ENCODE data around the gene ATP5PB. TPM values are rescaled to one million over a fixed set of nuclear protein-coding genes. Genes with fewer than 3 reads are reported as not detected.

ATP5PB gene
- polyA plus RNA-seq, 1 donor (not counting 4 experiments of a cell fraction or from before 2014, with no cell fraction given): 539 TPM

- H3K79me2 ChIP-seq (ENCODE audit: control insufficient read depth, insufficient read depth, low read length): peaks cover 68% of the 10 kb centered on the region
- FAIRE-seq (no peak), DNase-seq (ENCODE audit: low read depth, low spot score) (no peak)
- H3K36me3 ChIP-seq (ENCODE audit: control insufficient read depth in 2 of 2, extremely low read depth in 1 of 2, insufficient read depth in 2 of 2, low read length in 2 of 2): peaks cover 16 to 34% of the 10 kb centered on the region in 2 experiments
- H3K4me2 ChIP-seq (ENCODE audit: control insufficient read depth, extremely low read depth, insufficient read depth, low read depth, low read length): peak overlapping the region; percentile 89
- H3K4me1 ChIP-seq (ENCODE audit: control insufficient read depth, extremely low read depth, insufficient read depth, low read length): peaks cover 29% of the 10 kb centered on the region
- no peaks in the 10 kb centered on the region for H3K9me1 ChIP-seq (ENCODE audit: control insufficient read depth, extremely low read depth, insufficient read depth, low read length)
- H3K4me3 ChIP-seq (ENCODE audit: control insufficient read depth in 2 of 3, extremely low read depth in 1 of 3, insufficient read depth in 2 of 3, low read depth in 1 of 3, low read length in 3 of 3): peak overlapping the region; percentile 93 to 98 (median 93)
- no peaks in the 10 kb centered on the region for H3K27me3 ChIP-seq (ENCODE audit: control insufficient read depth, extremely low read depth, insufficient read depth, low read length)
- H3K9ac ChIP-seq (ENCODE audit: control insufficient read depth, extremely low read depth, insufficient read depth, low read length): peak overlapping the region; percentile 40
- no peak overlapping the region for H2AFZ ChIP-seq (ENCODE audit: control insufficient read depth, low read length)
- TF ChIP-seq EZH2 (IDR thresholded peaks at IDR 0.05; ENCODE audit: low read length): no peak
- no peak for TF ChIP-seq CTCF (optimal IDR thresholded peaks at IDR 0.05 in 1 of 3, IDR thresholded peaks at IDR 0.05 in 1 of 3, conservative IDR thresholded peaks at IDR 0.05 in 1 of 3; ENCODE audit: extremely low read depth in 1 of 3, insufficient read depth in 2 of 3, low read length in 3 of 3)
- dilution Hi-C loops (cut with MboI; ENCODE audit: extremely low pct_ligation_motif_present, low sequenced_read_pairs): no loop called here
- peak overlapping the region; percentile 4 for H3K27ac ChIP-seq (ENCODE audit: control insufficient read depth, insufficient read depth, low read length)
- peaks cover 6% of the 10 kb centered on the region for H4K20me1 ChIP-seq (ENCODE audit: control insufficient read depth, extremely low read depth, insufficient read depth, low read length)
- H3K9me3 ChIP-seq (ENCODE audit: control insufficient read depth, low read depth, low read length): no peaks in the 10 kb centered on the region
These were observed 2.0 kb upstream of the ATP5PB start for GRCh38 chr1:111446967-111447892.

DNA sequence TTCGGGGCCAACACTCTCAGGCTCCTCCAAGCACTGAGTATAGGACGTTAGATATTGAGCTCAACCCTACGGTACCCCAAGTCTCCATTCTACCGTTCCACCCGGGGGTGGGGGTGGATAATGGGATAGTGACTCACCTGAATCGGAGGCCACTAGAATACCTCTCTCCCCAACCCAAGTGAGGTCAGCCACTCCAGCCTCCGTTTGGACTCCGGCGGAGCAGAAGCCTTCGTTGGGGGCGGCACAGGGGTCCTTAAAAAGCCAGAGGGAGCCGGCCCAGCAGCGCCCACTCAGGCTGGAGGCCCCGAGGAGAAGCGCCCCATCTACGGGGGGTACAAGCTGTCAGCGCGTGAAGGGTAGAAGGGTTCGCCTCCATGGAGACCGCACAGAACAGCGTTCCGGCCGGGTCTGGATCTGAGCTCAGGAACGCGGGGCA, 764 bp upstream of the ATP5PB start:
- Histone ChIP-seq H3K79me2 (ENCODE audit: control insufficient read depth, insufficient read depth, low read length) (peaks cover 79% of the 10 kb centered on the region), H3K27ac (ENCODE audit: control insufficient read depth, insufficient read depth, low read length) (peak overlapping the region; percentile 76), H3K4me1 (ENCODE audit: control insufficient read depth, extremely low read depth, insufficient read depth, low read length) (peaks cover 29% of the 10 kb centered on the region), H3K36me3 (ENCODE audit: control insufficient read depth in 2 of 2, extremely low read depth in 1 of 2, insufficient read depth in 2 of 2, low read length in 2 of 2) (peaks cover 12 to 22% of the 10 kb centered on the region in 2 experiments), H3K4me2 (ENCODE audit: control insufficient read depth, extremely low read depth, insufficient read depth, low read depth, low read length) (peak overlapping the region; percentile 89), H3K27me3 (ENCODE audit: control insufficient read depth, extremely low read depth, insufficient read depth, low read length) (no peaks in the 10 kb centered on the region), H3K9me1 (ENCODE audit: control insufficient read depth, extremely low read depth, insufficient read depth, low read length) (no peaks in the 10 kb centered on the region), H2AFZ (ENCODE audit: control insufficient read depth, low read length) (peak overlapping the region; percentile 30), H3K9me3 (ENCODE audit: control insufficient read depth, low read depth, low read length) (no peaks in the 10 kb centered on the region), H3K9ac (ENCODE audit: control insufficient read depth, extremely low read depth, insufficient read depth, low read length) (peak overlapping the region; percentile 92), H4K20me1 (ENCODE audit: control insufficient read depth, extremely low read depth, insufficient read depth, low read length) (peaks cover 6% of the 10 kb centered on the region), H3K4me3 (ENCODE audit: control insufficient read depth in 2 of 3, extremely low read depth in 1 of 3, insufficient read depth in 2 of 3, low read depth in 1 of 3, low read length in 3 of 3) (peak overlapping the region; percentile 93 to 98 (median 93))
- FAIRE-seq: no peak
- DNase-seq (ENCODE audit: low read depth, low spot score): no peak
- dilution Hi-C loops (cut with MboI; ENCODE audit: extremely low pct_ligation_motif_present, low sequenced_read_pairs): no loop called here
- TF ChIP-seq EZH2 (IDR thresholded peaks at IDR 0.05; ENCODE audit: low read length) (no peak), CTCF (optimal IDR thresholded peaks at IDR 0.05 in 1 of 3, IDR thresholded peaks at IDR 0.05 in 1 of 3, conservative IDR thresholded peaks at IDR 0.05 in 1 of 3; ENCODE audit: extremely low read depth in 1 of 3, insufficient read depth in 2 of 3, low read length in 3 of 3) (no peak)
